WTC11 (cell line): Measurements from ENCODE around the gene PPP1R37. TPM values are rescaled to one million over a fixed set of nuclear protein-coding genes. Genes with fewer than 3 reads are reported as not detected.
A peak's percentile ranks its signal among the peaks of the same experiment; 100 is the strongest.

Source experiments
- ATAC-seq: fragments of 200-7000 bp; cut with Tn5 transposase; 2 replicates; pipeline ENCODE4 v1.10.0; 2021; ENCODE audit warnings: mild to moderate bottlenecking, moderate library complexity
- CTCF ChIA-PET: fragments of 300-600 bp; sonication (Branson Sonifier 250); formaldehyde crosslinking; loops from one replicate; lab custom pipeline; 2021; ENCODE audit warnings: antibody characterized with exemption; lab: Charles Lee
- POLR2A ChIA-PET: fragments of 350-600 bp; sonication (Branson Sonifier 250); formaldehyde crosslinking; loops from one replicate; lab custom pipeline; 2021; ENCODE audit warnings: antibody characterized with exemption; lab: Charles Lee
- DNase-seq: peaks from one replicate; pipeline ENCODE4 v3.0.0; 2021; ENCODE audit warnings: low spot score
- H3K27ac Mint-ChIP-seq: 2 replicates; pipeline ENCODE4 v1.8.0; 2021; ENCODE audit warnings: mixed read lengths
- H3K27me3 Mint-ChIP-seq: 2 replicates; pipeline ENCODE4 v1.8.0; 2021; ENCODE audit warnings: low read depth, mild to moderate bottlenecking, moderate library complexity, mixed read lengths
- H3K36me3 Mint-ChIP-seq: 2 replicates; pipeline ENCODE4 v1.8.0; 2021; ENCODE audit warnings: mixed read lengths
- H3K4me1 Mint-ChIP-seq: 2 replicates; pipeline ENCODE4 v1.8.0; 2022; ENCODE audit warnings: mixed read lengths
- H3K4me3 Mint-ChIP-seq: 2 replicates; pipeline ENCODE4 v1.8.0; 2021; ENCODE audit warnings: mild to moderate bottlenecking, moderate library complexity, mixed read lengths
- H3K9me3 Mint-ChIP-seq: 2 replicates; pipeline ENCODE4 v1.8.0; 2021; ENCODE audit warnings: mixed read lengths
- ATF3 ChIP-seq: sonication (generic); formaldehyde crosslinking; conservative IDR thresholded peaks from 2 replicates; pipeline ENCODE4 v1.8.1; 2022; ENCODE audit warnings: mild to moderate bottlenecking, missing genetic modification reagents
- CBFB ChIP-seq: sonication (generic); formaldehyde crosslinking; IDR thresholded peaks from 2 replicates; pipeline ENCODE4 v1.8.1; 2022; ENCODE audit warnings: mild to moderate bottlenecking, low read depth, missing genetic modification reagents
- CDX4 ChIP-seq: fragments of 250-450 bp; sonication (Bioruptor Pico); IDR thresholded peaks from 2 replicates; pipeline ENCODE4 v1.9.0; 2021; ENCODE audit warnings: moderate library complexity, mild to moderate bottlenecking, inconsistent platforms, borderline replicate concordance
- CREB1 ChIP-seq: sonication (generic); formaldehyde crosslinking; IDR thresholded peaks from 2 replicates; pipeline ENCODE4 v1.8.0; 2023; ENCODE audit warnings: mild to moderate bottlenecking, missing genetic modification reagents
- CREM ChIP-seq: sonication (generic); formaldehyde crosslinking; IDR thresholded peaks from 2 replicates; pipeline ENCODE4 v1.8.1; 2022; ENCODE audit warnings: mild to moderate bottlenecking, missing genetic modification reagents, moderate library complexity
- EMX1 ChIP-seq: fragments of 250-450 bp; sonication (Bioruptor Pico); IDR thresholded peaks from 2 replicates; pipeline ENCODE4 v1.8.0; 2021; ENCODE audit warnings: mild to moderate bottlenecking
- ESRRA ChIP-seq: sonication (generic); formaldehyde crosslinking; IDR thresholded peaks from 2 replicates; pipeline ENCODE4 v1.8.1; 2022; ENCODE audit warnings: mild to moderate bottlenecking, missing genetic modification reagents, borderline replicate concordance
- FOXJ3 ChIP-seq: sonication (generic); formaldehyde crosslinking; IDR thresholded peaks from 2 replicates; pipeline ENCODE4 v1.9.0; 2021; ENCODE audit warnings: missing genetic modification reagents, mild to moderate bottlenecking, borderline replicate concordance
- IRF2 ChIP-seq: sonication (generic); formaldehyde crosslinking; IDR thresholded peaks from 2 replicates; pipeline ENCODE4 v1.8.0; 2022; ENCODE audit warnings: low read depth, missing genetic modification reagents, borderline replicate concordance
- JUN ChIP-seq: sonication (generic); formaldehyde crosslinking; IDR thresholded peaks from 2 replicates; pipeline ENCODE4 v1.8.0; 2023; ENCODE audit warnings: mild to moderate bottlenecking, missing genetic modification reagents
- MXD4 ChIP-seq: fragments of 250-450 bp; sonication (Bioruptor Pico); IDR thresholded peaks from 2 replicates; pipeline ENCODE4 v1.8.0; 2021; ENCODE audit warnings: mild to moderate bottlenecking, moderate library complexity, borderline replicate concordance
- RORB ChIP-seq: fragments of 250-450 bp; sonication (Bioruptor Pico); IDR thresholded peaks from 2 replicates; pipeline ENCODE4 v1.9.0; 2021; ENCODE audit warnings: mild to moderate bottlenecking
- TCF7 ChIP-seq: sonication (generic); formaldehyde crosslinking; IDR thresholded peaks from 2 replicates; pipeline ENCODE4 v1.8.0; 2022; ENCODE audit warnings: mild to moderate bottlenecking, low read depth, missing genetic modification reagents, moderate library complexity
- TP53 ChIP-seq: sonication (generic); formaldehyde crosslinking; IDR thresholded peaks from 2 replicates; pipeline ENCODE4 v1.8.1; 2023; ENCODE audit warnings: mild to moderate bottlenecking, missing genetic modification reagents
- ZBTB43 ChIP-seq: sonication (generic); formaldehyde crosslinking; IDR thresholded peaks from 2 replicates; pipeline ENCODE4 v1.8.1; 2023; ENCODE audit warnings: mild to moderate bottlenecking, missing genetic modification reagents
- ZNF138 ChIP-seq: sonication (generic); formaldehyde crosslinking; conservative IDR thresholded peaks from 2 replicates; pipeline ENCODE4 v1.8.1; 2022; ENCODE audit warnings: mild to moderate bottlenecking, moderate library complexity, missing genetic modification reagents
- ZNF219 ChIP-seq: sonication (generic); formaldehyde crosslinking; IDR thresholded peaks from 2 replicates; pipeline ENCODE4 v1.8.0; 2023; ENCODE audit warnings: missing genetic modification reagents, mild to moderate bottlenecking, borderline replicate concordance
- ZNF396 ChIP-seq: fragments of 250-450 bp; sonication (Bioruptor Pico); IDR thresholded peaks from 2 replicates; pipeline ENCODE4 v1.8.0; 2021; ENCODE audit warnings: mild to moderate bottlenecking, moderate library complexity, borderline replicate concordance
- ZNF425 ChIP-seq: fragments of 250-450 bp; sonication (Bioruptor Pico); conservative IDR thresholded peaks from 2 replicates; pipeline ENCODE4 v1.9.0; 2021; ENCODE audit warnings: mild to moderate bottlenecking
- ZNF512 ChIP-seq: sonication (generic); formaldehyde crosslinking; IDR thresholded peaks from 2 replicates; pipeline ENCODE4 v1.8.1; 2022; ENCODE audit warnings: missing genetic modification reagents, borderline replicate concordance
- ZNF532 ChIP-seq: fragments of 250-450 bp; sonication (Bioruptor Pico); IDR thresholded peaks from 2 replicates; pipeline ENCODE4 v1.9.0; 2021; ENCODE audit warnings: mild to moderate bottlenecking, borderline replicate concordance
- total RNA-seq: library from RNA; stranded (reverse); gene quantifications from 3 replicates; pipeline ENCODE4 v1.2.3, GENCODE V29; 2021

PPP1R37 gene
- total RNA-seq, 1 experiment from 2014 or later, result 35.4 TPM

- Mint-ChIP-seq H3K4me1 (peaks cover 9% of the 10 kb centered on the region; the same call in 1 of the 2 replicates), H3K9me3 (no peaks in the 10 kb centered on the region), H3K27me3 (no peaks in the 10 kb centered on the region), H3K4me3 (no peak overlapping the region), H3K27ac (peak overlapping the region; percentile 67), H3K36me3 (no peaks in the 10 kb centered on the region)
- POLR2A ChIA-PET, result no interaction called here
- TF ChIP-seq ZBTB43 (no peak), IRF2 (CRISPR knock-in tag) (no peak), MXD4 (CRISPR knock-in tag) (no peak), ZNF512 (CRISPR knock-in tag) (no peak), FOXJ3 (CRISPR knock-in tag) (no peak), ZNF425 (CRISPR knock-in tag) (no peak), JUN (no peak), TP53 (no peak), ZNF219 (CRISPR knock-in tag) (no peak), CDX4 (CRISPR knock-in tag) (no peak)
- CTCF ChIA-PET, result interaction anchor here (0.7 to 1.9 kb wide), 6 partner anchors 9 to 394 kb away, joined by 3 to 8 read pairs (median 4); partner anchors contain the start of gene PPP1R37
- ATAC-seq (peak; percentile 32), DNase-seq (no peak)
Measured at GRCh38 chr19:45117167-45117594, 24.2 kb downstream of the PPP1R37 start.

- TF ChIP-seq CBFB (CRISPR knock-in tag), result no peak
- no peak for TF ChIP-seq RORB (CRISPR knock-in tag)
- TF ChIP-seq CREB1 (CRISPR knock-in tag), result no peak
- TF ChIP-seq ZNF138 (CRISPR knock-in tag), result no peak
- no peak for TF ChIP-seq CREM (CRISPR knock-in tag)
- no peak for TF ChIP-seq ZNF396 (CRISPR knock-in tag)
- TF ChIP-seq EMX1, result no peak
- no peak for TF ChIP-seq ATF3 (CRISPR knock-in tag)
- no peak for TF ChIP-seq JUN
- TF ChIP-seq ESRRA (CRISPR knock-in tag), result no peak
- no peak for TF ChIP-seq TCF7 (CRISPR knock-in tag)
- no peak for TF ChIP-seq ZNF532 (CRISPR knock-in tag)
- no peak for ATAC-seq
- no peaks in the 10 kb centered on the region for H3K9me3 Mint-ChIP-seq
- peaks cover 7% of the 10 kb centered on the region; the same call in 1 of the 2 replicates for H3K4me1 Mint-ChIP-seq
- no peak for DNase-seq
- CTCF ChIA-PET, result interaction anchor here (0.7 to 1.9 kb wide), 6 partner anchors 8 to 394 kb away, joined by 3 to 9 read pairs (median 5); partner anchors contain the start of gene PPP1R37
- POLR2A ChIA-PET, result no interaction called here
- no peak overlapping the region; the same call in 1 of the 2 replicates for H3K27ac Mint-ChIP-seq
- no peaks in the 10 kb centered on the region for H3K36me3 Mint-ChIP-seq
- H3K4me3 Mint-ChIP-seq, result no peak overlapping the region
- no peaks in the 10 kb centered on the region for H3K27me3 Mint-ChIP-seq
Measured at GRCh38 chr19:45117671-45118070, 24.7 kb downstream of the PPP1R37 start.
